ENCODE data around the gene TFE3. TPM values are rescaled to one million over a fixed set of nuclear protein-coding genes. Genes with fewer than 3 reads are reported as not detected.

TFE3 gene
- polyA plus RNA-seq, 1 donor (not counting 4 experiments of a cell fraction or from before 2014, with no cell fraction given), result 13.2 TPM

- DNase-seq (ENCODE audit: low read depth, low spot score), result no peak
- Histone ChIP-seq H3K27ac (ENCODE audit: control insufficient read depth, insufficient read depth, low read length) (no peak overlapping the region), H3K9me3 (ENCODE audit: control insufficient read depth, low read depth, low read length) (no peaks in the 10 kb centered on the region), H3K36me3 (ENCODE audit: control insufficient read depth in 2 of 2, extremely low read depth in 1 of 2, insufficient read depth in 2 of 2, low read length in 2 of 2) (no peaks in the 10 kb centered on the region), H2AFZ (ENCODE audit: control insufficient read depth, low read length) (no peak overlapping the region), H3K27me3 (ENCODE audit: control insufficient read depth, extremely low read depth, insufficient read depth, low read length) (no peaks in the 10 kb centered on the region), H3K9ac (ENCODE audit: control insufficient read depth, extremely low read depth, insufficient read depth, low read length) (no peak overlapping the region), H3K79me2 (ENCODE audit: control insufficient read depth, insufficient read depth, low read length) (no peaks in the 10 kb centered on the region), H3K4me1 (ENCODE audit: control insufficient read depth, extremely low read depth, insufficient read depth, low read length) (no peaks in the 10 kb centered on the region), H3K4me3 (ENCODE audit: control insufficient read depth in 2 of 3, extremely low read depth in 1 of 3, insufficient read depth in 2 of 3, low read depth in 1 of 3, low read length in 3 of 3) (no peak overlapping the region), H3K9me1 (ENCODE audit: control insufficient read depth, extremely low read depth, insufficient read depth, low read length) (no peaks in the 10 kb centered on the region), H3K4me2 (ENCODE audit: control insufficient read depth, extremely low read depth, insufficient read depth, low read depth, low read length) (no peak overlapping the region), H4K20me1 (ENCODE audit: control insufficient read depth, extremely low read depth, insufficient read depth, low read length) (no peaks in the 10 kb centered on the region)
- dilution Hi-C loops (cut with MboI; ENCODE audit: extremely low pct_ligation_motif_present, low sequenced_read_pairs), result no loop called here
- no peak for FAIRE-seq
- TF ChIP-seq EZH2 (IDR thresholded peaks at IDR 0.05; ENCODE audit: low read length), result no peak
- TF ChIP-seq CTCF (optimal IDR thresholded peaks at IDR 0.05 in 1 of 3, IDR thresholded peaks at IDR 0.05 in 1 of 3, conservative IDR thresholded peaks at IDR 0.05 in 1 of 3; ENCODE audit: extremely low read depth in 1 of 3, insufficient read depth in 2 of 3, low read length in 3 of 3), result no peak
Observed at GRCh38 chrX:49082271-49082871, 39.2 kb upstream of the TFE3 start.

GRCh38 chrX:49079489-49080428 is 36.6 kb upstream of the TFE3 start, which contains the start of gene WDR45:
Gene WDR45 (minus strand): TSS chrX:49079887. CDS start chrX:49078095, 1,792 bp downstream.
- dilution Hi-C loops (cut with MboI; ENCODE audit: extremely low pct_ligation_motif_present, low sequenced_read_pairs), result no loop called here
- H3K27ac ChIP-seq (ENCODE audit: control insufficient read depth, insufficient read depth, low read length), result peak within 1 kb of the TSS; percentile 82
- H3K4me2 ChIP-seq (ENCODE audit: control insufficient read depth, extremely low read depth, insufficient read depth, low read depth, low read length), result peak within 1 kb of the TSS; percentile 81
- H3K79me2 ChIP-seq (ENCODE audit: control insufficient read depth, insufficient read depth, low read length), result no peaks in the 10 kb centered on the region
- peak within 1 kb of the TSS; percentile 43 for H2AFZ ChIP-seq (ENCODE audit: control insufficient read depth, low read length)
- FAIRE-seq, result no peak
- no peak for DNase-seq (ENCODE audit: low read depth, low spot score)
- peak within 1 kb of the TSS; percentile 62 to 80 (median 70) for H3K4me3 ChIP-seq (ENCODE audit: control insufficient read depth in 2 of 3, extremely low read depth in 1 of 3, insufficient read depth in 2 of 3, low read depth in 1 of 3, low read length in 3 of 3)
- no peaks in the 10 kb centered on the region for H3K4me1 ChIP-seq (ENCODE audit: control insufficient read depth, extremely low read depth, insufficient read depth, low read length)
- H3K9me3 ChIP-seq (ENCODE audit: control insufficient read depth, low read depth, low read length), result no peaks in the 10 kb centered on the region
- H4K20me1 ChIP-seq (ENCODE audit: control insufficient read depth, extremely low read depth, insufficient read depth, low read length), result no peaks in the 10 kb centered on the region
- TF ChIP-seq EZH2 (IDR thresholded peaks at IDR 0.05; ENCODE audit: low read length) (no peak), CTCF (optimal IDR thresholded peaks at IDR 0.05 in 1 of 3, IDR thresholded peaks at IDR 0.05 in 1 of 3, conservative IDR thresholded peaks at IDR 0.05 in 1 of 3; ENCODE audit: extremely low read depth in 1 of 3, insufficient read depth in 2 of 3, low read length in 3 of 3) (no peak)
- H3K27me3 ChIP-seq (ENCODE audit: control insufficient read depth, extremely low read depth, insufficient read depth, low read length), result no peaks in the 10 kb centered on the region
- H3K9ac ChIP-seq (ENCODE audit: control insufficient read depth, extremely low read depth, insufficient read depth, low read length), result peak within 1 kb of the TSS; percentile 91
- H3K36me3 ChIP-seq (ENCODE audit: control insufficient read depth in 2 of 2, extremely low read depth in 1 of 2, insufficient read depth in 2 of 2, low read length in 2 of 2), result no peaks in the 10 kb centered on the region
- H3K9me1 ChIP-seq (ENCODE audit: control insufficient read depth, extremely low read depth, insufficient read depth, low read length), result no peaks in the 10 kb centered on the region
